GM08714 (cell line): ENCODE results near the gene PDE11A.

ENCODE experiments used
- H3K4me3 ChIP-seq: fragments of 200-500 bp; sonication (Bioruptor generic); 2 replicates; pipeline ENCODE4 v1.5.1; 2014; ENCODE audit warnings: mild to moderate bottlenecking, low read length, inconsistent platforms
- ZNF274 ChIP-seq: IDR thresholded peaks from 2 replicates; pipeline ENCODE4 v1.6.1; 2012; ENCODE audit warnings: mild to moderate bottlenecking, low read depth, low read length

The PDE11A gene

GRCh38 chr2:177784745-177785067 is 287.9 kb downstream of the PDE11A start:
- TF ChIP-seq ZNF274 = no peak
- H3K4me3 ChIP-seq = no peak overlapping the region

- TF ChIP-seq ZNF274 = no peak
- H3K4me3 ChIP-seq = no peak overlapping the region
Observed at GRCh38 chr2:177783835-177784744, 288.5 kb downstream of the PDE11A start.

- TF ChIP-seq ZNF274 = no peak
- no peak overlapping the region for H3K4me3 ChIP-seq
Observed at GRCh38 chr2:177783091-177783490, 289.5 kb downstream of the PDE11A start.

DNA sequence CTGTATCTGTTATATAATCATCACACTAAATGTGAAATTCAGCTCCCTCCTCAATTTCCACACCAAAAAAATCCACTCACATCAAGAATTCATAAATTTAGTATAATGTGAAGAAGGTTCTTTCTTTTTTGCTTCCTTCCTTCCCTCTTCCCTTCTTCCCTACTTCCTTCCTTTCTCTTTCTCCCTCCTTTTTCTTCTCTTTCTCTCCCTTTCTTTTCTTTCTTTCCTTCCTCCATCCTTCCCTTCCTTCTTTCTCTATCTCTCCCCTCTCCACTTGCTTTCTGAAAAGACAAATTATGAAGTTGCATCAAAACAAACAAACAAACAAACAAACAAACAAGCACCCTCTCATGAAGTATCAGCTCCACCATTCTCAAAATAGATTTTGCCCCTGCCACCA is 290.0 kb downstream of the PDE11A start:
- no peak for TF ChIP-seq ZNF274
- no peak overlapping the region for H3K4me3 ChIP-seq

GRCh38 chr2:177778472-177778871 is 294.1 kb downstream of the PDE11A start:
- no peak for TF ChIP-seq ZNF274

DNA sequence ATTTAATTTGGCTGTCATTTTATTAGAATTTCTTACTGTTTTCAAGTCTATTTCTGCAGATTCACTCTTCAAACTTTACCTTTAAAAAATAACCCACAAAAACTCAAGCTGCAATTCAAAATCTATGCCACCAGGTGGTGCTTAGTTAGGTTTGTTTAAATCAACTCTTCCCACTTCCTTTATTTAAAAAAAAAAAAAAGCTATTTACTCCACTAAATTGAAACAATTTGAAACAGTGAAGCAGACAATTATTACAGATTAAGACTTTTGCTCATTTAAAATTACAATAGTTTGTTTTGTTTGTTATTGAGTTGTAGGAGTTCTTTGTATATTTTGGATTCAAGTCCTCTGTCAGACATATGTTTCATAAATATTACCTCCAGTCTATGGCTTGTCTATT is 300.0 kb downstream of the PDE11A start:
- no peak for TF ChIP-seq ZNF274
- H3K4me3 ChIP-seq = no peak overlapping the region

More at GRCh38 chr2:177778472-177778871, 294.1 kb downstream of the PDE11A start:
- H3K4me3 ChIP-seq = no peak overlapping the region

DNA sequence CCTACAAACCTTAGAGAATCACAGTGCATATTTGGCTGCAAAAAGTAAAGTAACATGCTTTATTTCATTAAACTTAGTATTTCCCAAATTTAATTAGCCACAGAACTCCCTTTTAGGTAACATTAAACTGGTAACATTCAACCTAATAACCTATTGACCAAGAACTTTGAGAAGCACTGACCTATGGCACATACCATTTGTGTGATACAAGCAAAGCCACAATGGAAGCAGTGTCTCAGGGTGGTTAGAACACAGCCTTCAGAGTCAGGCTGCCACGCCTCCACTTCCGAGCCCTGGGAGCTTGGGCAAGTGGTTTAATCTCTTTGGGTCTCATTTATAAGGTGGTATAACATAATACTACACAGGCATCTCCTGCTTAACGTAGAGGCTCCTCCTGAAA is 301.4 kb downstream of the PDE11A start:
- H3K4me3 ChIP-seq = no peak overlapping the region
- no peak for TF ChIP-seq ZNF274

DNA sequence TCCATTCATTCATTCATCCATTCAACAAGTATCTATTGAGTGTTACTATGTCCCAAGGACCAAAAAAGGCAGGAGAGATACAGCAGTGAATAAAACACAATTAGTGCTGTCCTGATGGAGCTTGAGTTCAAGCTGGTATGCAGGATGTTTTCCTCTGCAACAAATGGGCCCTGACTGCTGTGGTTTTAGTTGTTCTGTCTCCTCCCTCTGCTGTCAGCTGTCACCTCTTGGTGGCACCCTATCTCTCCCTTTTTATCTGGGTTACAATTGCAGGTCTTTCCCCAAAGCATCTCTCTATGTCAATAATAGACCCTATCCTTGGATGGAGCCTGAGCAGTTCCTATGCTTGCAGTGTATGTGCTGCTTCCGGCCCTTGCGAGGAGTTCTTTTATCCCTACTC is 304.8 kb downstream of the PDE11A start:
- no peak overlapping the region for H3K4me3 ChIP-seq
- TF ChIP-seq ZNF274 = no peak

DNA sequence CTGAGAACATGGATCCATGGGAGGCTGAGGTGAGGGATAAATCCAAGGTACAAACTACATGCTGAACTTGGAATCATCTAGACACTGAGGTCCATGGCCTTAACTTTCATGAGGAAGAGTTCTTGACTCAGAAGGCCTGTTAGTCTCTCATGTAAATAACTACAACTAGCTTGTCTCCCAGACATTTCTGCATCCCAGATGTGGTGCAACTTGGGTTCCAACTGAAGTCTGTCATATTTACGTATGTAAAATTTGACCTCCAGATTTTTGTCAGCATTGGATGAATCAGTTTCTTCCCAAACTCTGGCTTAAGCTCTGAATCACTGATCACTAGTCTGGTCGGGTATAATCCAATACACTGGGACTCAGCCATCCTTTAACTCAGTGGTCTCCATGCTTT is 306.9 kb downstream of the PDE11A start:
- TF ChIP-seq ZNF274 = no peak
- H3K4me3 ChIP-seq = no peak overlapping the region

DNA sequence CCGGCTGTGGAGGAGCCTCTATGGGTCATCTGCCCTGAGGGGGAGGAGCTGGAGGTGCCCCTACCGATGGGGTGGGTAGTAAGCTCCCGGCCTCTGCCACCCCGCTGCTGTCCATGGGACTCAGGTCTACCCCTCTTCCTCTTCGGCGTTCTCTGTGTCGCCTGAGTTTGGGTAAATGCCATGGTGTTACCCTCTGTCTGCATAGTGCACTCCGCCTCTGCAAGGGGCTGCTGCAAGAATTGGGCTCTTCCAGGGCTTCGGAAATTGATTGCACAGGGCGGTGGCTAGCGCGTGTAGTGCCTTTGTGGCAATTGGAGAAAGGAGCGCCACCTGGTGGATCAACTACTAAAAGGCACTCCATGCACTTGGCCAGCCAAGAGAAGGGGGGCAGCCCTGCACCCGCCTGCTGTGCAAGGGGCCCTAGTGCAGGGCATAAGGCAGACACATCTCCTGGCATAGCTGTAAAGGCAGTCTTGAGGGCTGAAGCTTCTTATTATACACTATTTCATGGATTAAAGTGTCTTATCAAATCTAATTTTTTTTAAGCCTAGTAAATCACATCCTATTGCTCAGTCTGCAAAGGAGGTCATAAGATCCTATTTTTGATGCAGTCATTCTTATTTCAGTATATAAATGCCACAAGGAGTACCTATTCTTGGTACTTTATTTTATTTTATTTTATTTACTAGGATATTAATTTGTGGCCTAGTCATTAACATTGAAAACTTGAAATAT is 308.9 kb downstream of the PDE11A start:
- H3K4me3 ChIP-seq = no peak overlapping the region
- TF ChIP-seq ZNF274 = no peak

GRCh38 chr2:177759443-177759842 is 313.1 kb downstream of the PDE11A start:
- no peak overlapping the region for H3K4me3 ChIP-seq
- TF ChIP-seq ZNF274 = no peak

- TF ChIP-seq ZNF274 = no peak
- H3K4me3 ChIP-seq = no peak overlapping the region
Observed at GRCh38 chr2:177758591-177759371, 313.8 kb downstream of the PDE11A start.

GRCh38 chr2:177756336-177756735 is 316.2 kb downstream of the PDE11A start:
- H3K4me3 ChIP-seq = no peak overlapping the region
- no peak for TF ChIP-seq ZNF274

DNA sequence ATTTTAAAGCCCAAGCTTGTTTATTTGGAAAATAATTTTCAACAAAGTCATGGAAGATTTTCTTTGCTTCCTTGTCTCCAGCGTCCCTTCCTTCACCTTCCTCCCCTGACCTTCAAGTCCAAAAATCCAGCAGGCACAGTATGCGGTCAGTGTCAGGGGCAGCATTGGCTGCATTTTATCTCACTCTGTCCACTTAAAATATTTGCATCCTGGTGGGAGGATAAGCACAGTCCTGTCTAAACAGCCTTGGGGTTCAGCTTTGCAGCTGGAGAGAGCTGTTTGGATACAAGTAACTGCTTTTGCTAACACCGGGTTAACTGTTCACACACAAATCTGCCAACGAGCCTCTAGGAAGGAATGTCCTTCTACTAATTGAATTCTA is 318.1 kb downstream of the PDE11A start:
- no peak overlapping the region for H3K4me3 ChIP-seq
- TF ChIP-seq ZNF274 = no peak

GRCh38 chr2:177753682-177754491 is 318.7 kb downstream of the PDE11A start:
- H3K4me3 ChIP-seq = no peak overlapping the region
- no peak for TF ChIP-seq ZNF274
